NCI-H1436 treated with DMSO at 0.1 percent for 48 hours (cell line): Measurements from ENCODE around the gene TDRD9.

ENCODE experiments used
- DNase-seq: peaks from one replicate; lab custom pipeline; 2025; lab: John Stamatoyannopoulos, UW

TDRD9 gene

GRCh38 chr14:104075530-104076151 lies 147.4 kb downstream of the TDRD9 start:
- no peak for DNase-seq

GRCh38 chr14:104076743-104077142 lies 148.5 kb downstream of the TDRD9 start:
- no peak for DNase-seq

- peak; percentile 13 for DNase-seq
Observed at GRCh38 chr14:104078031-104078455, 149.8 kb downstream of the TDRD9 start.

DNA sequence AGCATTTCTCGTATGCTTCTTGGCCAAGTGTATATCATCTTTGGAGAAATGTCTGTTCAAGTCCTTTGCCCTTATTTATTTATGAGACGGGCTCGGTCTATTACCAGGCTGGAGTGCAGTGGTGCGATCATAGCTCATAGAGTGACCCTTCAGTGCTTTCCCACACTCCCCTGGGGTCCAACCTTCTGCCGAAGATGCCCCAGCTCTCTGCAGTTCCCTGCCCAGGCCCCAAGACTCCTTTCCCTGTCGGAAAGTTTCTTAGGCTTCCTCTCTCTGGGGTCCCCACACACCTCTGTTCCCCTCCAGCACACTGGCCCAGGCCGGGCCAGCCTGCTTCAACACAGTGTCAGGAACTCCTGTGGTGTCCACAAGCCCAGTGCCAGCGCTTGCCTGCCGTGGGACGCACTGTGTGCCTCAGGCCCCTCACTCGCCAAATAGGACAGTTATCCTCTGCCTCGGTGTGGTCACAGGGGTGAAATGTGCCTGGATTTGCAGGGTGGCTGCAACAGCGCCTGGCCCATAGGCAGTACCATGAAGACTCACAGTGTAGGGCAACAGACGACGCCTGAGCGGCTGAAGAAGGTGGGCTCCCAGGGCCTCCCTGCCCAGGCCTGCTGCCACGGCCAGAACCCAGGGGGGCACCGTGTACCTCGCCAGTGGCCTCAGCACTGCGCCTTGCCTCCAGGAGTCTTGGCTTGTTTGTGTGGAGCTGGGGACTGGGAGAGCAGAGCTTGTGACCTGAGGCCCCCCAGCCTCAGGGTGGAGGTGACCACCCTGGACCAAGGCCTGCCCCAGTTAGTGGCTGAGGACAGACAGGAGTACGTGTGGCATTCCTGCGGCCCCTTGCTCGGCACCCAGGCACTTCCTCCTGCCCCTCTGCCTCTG lies 152.4 kb downstream of the TDRD9 start:
- DNase-seq = no peak

GRCh38 chr14:104081261-104081835 lies 153.1 kb downstream of the TDRD9 start:
- no peak for DNase-seq

- DNase-seq = no peak
Observed at GRCh38 chr14:104081951-104082464, 153.8 kb downstream of the TDRD9 start.

DNA sequence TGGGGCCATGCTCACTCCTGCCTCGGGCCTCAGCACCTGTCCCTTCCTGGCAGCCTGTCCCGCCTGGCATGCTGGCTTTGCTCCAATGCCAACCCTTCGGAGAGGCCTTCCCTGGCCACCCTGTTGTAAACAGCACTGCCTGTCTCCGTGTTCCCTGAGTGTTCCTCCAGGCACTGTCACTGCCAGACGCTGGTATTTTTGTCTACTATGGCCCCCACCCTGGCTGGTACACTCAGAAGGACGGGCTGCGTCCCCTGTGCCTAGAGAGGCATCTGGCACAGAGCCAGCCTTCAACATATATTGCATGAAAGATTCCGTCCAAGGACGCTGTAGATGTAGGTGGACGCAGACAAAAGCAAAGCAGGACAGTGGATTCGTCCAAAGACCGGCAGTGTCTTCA lies 154.6 kb downstream of the TDRD9 start:
- no peak for DNase-seq

- DNase-seq = no peak
Observed at GRCh38 chr14:104084251-104085002, 156.2 kb downstream of the TDRD9 start.

DNA sequence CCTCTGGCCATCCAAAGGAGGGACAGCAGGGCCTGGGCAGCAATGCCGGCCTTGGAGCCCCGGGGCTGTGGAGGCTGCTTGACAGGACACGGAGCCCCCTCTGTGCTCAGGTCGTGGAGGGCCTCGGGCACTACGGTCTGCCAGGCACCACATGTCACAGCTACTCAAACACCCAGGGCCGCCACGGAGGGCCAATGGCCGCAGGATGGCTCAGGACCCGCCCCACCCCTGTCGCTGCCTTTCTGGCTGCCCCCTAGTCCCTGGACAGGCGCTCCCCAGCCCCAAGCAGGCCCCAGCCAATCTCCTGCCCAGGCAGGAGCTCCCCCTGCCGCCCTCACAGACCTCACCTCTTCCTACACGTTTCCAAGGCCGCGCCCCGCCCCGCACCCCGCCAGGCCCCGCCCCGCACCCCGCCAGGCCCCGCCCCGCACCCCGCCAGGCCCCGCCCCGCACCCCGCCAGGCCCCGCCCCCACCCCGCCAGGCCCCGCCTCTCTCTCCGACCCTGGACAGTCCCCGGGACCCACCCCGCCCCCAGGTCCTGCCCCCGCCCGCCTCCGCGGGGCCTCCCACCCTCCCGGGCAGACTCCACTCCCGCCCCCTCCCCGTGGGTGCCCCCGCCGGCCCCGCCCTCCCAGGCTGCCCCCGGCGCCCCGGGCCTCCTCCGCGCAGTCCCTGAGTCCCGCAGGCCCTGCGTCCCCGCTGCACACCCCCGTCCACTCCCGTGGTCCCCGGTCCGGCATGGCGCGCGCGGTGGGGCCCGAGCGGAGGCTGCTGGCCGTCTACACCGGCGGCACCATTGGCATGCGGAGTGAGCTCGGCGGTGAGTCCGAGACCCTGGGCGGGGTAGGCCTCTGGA lies 157.0 kb downstream of the TDRD9 start, which contains the start of gene ASPG:
Gene ASPG (plus strand): TSS at position 669 of the 857 bp plus-strand sequence. CDS start 71 bp downstream, at position 740.
- DNase-seq = no peak

DNA sequence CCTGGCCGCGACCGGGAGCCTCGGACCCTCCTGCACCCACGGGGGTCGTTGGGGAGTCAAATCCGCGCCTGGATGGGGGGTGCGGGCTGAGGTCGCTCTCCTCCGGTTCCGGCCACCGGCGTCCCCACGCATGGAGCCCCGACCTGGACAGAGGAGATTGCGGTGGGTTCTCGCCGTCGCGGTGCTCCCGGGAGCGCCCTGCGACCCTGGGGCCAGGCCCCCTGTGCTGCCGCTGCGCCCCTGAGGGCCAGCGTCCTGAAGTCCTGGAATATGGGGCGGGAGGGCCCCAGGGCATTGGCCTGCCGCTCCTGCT lies 157.6 kb downstream of the TDRD9 start:
- no peak for DNase-seq

DNA sequence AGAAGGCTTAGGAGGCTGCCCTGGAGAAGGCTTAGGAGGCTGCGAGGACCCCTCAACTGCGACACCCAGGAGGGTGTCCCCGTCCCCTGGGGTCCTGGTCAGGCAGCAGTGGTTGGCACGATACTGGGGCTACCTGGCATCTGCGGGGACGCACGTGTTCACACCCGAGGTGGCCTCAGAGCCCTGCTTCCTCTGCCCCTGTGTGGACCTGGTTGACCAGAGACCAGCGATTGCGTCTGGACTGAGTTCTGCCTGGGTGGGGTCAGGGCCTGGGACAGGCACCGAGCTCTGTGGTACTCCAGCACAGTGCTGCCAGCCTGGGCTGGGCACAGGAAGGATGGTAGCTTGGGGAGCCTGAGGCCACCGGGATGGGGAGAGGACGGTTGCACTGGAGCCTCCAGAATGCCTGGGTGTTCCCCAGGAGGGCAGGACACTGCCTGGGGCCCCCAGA lies 158.0 kb downstream of the TDRD9 start:
- DNase-seq = no peak

DNA sequence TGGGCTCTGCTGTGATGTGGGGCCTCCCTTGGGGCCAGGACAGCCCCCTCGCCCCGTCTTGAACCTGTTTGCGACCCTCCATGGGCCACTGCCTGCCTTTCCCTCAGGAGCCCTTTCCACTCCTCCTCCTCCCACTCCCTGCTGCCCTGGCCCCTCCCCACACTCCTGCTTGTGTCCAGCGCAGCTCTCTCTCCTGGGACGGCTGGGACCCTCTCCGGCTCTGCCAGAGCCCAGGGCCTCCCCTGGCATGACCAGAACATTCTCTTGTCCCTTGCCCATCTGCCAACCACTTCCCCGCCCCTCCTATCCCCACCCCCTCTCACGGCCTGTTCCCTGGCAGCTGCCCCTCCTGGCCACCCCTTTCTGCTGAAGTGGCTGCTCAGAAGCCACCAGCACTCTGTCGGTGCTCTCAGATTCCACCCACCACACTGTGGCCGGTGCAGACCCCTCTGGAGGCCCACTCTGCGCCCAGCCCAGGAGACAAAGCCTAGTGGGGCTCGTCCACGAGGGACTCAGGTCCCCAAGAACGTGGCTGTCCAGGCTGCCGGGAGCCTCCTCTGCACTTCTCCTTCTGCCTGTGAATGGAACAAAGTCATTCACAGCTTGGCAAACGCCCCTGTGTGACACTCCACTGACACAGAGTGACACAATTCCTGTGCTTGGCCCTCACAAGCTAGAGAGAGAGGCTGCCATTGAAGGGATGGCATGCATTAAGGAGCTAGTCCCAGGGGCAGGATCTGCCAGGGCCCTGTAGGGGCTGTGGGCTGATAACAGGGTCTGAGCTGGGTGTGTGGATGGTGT lies 158.6 kb downstream of the TDRD9 start:
- DNase-seq = no peak

- DNase-seq = no peak
Observed at GRCh38 chr14:104087505-104087904, 159.2 kb downstream of the TDRD9 start.

DNA sequence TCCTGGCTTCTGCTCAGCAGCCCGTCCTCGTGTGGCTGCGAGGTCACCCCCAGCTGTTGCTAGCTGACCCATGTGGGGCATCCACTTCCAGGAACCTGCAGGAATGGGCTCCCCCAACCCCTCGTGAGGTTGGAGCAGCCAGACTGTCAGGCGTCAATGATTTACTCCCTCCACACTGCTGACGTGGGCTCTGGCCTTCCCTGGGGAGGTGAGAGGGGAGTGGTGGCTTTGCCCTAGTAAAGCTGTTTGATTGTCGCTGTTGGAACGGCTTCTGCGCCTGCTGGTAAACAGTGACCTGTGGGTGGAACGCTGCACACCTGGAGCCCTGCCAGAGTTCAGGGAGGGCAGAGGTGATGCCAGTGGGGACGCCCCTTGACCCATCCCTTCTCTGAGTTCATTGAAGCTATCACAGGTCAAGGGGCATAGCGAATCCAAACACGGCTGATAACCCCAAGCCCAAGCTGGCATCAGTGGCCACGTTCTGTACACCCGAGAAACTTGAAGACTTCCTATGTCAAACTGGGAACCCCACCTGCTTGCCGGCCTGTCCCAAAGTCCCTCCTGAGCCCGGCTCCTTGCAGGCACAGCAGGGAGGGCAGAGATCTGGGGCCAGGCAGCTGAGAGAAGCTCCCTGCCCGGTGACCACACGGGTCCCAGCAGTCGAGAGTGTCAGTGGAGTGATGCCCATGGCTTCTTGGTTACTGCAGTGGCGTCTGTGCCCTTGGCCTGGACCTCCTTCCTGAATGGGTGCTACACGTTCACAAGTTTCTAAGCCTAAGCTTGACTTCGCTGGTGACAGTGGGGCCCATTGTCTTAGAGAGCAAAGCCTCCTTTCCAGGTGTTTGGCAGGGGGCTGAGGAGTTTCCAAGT lies 160.0 kb downstream of the TDRD9 start:
- DNase-seq = no peak

DNA sequence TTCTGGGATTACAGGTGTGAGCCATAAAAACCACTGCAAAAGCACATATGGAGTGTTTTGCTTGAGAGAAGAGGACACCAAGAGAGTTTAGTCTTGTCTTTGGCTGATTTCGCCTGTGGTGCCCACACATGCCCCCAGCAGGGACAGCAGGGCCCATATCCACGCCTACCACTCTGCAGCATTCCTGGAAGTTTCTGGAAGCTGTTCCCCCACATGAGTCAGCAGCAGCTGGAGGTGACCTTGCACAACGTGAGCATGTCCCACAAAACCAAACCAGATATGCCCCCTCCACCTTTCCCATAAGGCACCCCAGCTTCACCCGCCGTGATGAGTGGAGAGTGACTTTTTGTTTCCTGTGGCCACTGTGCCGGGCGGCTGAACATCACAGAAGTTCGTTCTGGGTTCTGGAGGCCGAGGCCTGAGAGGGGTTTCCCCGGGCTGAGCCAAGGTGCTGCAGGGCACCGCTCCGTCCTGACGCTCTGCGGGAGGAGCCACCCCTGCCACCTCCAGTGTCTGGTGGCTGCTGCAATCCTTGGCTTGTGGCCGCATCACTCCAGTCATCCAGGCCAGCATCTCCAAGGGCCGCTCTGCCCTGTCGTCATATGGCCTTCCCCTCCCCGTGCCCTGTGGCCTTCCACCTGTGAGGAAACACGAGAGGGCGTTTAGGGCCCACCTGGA lies 162.0 kb downstream of the TDRD9 start:
- no peak for DNase-seq

GRCh38 chr14:104091061-104091926 lies 163.0 kb downstream of the TDRD9 start:
- DNase-seq = no peak

DNA sequence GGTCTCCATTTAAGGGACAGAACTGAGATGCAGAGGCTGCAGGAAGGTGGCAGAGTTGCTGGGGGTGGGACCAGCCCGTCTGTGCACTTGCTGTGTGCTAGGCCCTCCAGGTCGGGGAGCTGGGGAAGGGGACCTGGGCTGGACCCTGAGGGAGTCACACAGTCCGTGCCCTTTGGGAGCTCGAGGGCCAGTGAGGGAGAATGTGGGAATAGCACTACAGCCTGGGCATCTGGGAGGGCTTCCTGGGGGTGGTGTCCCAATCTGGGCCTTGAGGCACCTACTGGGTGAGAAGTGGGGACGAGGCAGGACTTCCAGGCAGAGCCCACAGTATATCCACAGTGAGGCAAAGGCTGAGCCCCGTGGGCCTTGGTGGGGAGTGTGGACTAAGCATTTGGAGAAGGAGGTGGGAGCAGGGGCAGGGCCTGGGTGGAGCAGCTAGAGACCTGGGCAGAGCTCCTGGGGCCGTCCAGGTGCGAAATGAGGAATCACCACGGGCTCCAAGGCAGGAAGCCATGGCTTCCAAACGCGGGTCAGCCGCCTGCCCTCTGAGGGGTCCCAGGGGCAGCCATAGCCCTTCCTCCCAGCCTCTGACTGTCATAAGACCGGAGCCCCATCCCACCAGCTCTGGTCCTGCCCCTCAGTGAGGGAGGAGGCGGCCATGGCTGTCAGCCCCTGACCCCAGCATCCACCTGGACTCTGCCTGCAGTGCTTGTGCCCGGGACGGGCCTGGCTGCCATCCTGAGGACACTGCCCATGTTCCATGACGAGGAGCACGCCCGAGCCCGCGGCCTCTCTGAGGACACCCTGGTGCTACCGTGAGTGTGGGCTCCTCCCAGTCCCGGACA lies 163.9 kb downstream of the TDRD9 start:
- no peak for DNase-seq
